CD4-positive, alpha-beta T cell (primary cell): Measurements from ENCODE around the gene WWOX. TPM values are rescaled to one million over a fixed set of nuclear protein-coding genes. Genes with fewer than 3 reads are reported as not detected.

Experiments used
- ATAC-seq: fragments of 200-7000 bp; cut with Tn5 transposase; one replicate; pipeline ENCODE4 v1.10.0; 2022; ENCODE audit warnings: mild to moderate bottlenecking; ENCODE audit not compliant: poor library complexity
- CTCF ChIA-PET: fragments of 350-600 bp; sonication (Branson Sonifier 250); formaldehyde crosslinking; loops from one replicate; lab custom pipeline; 2021; ENCODE audit warnings: antibody characterized with exemption, inconsistent platforms; lab: Charles Lee
- POLR2A ChIA-PET: fragments of 350-600 bp; sonication (Branson Sonifier 250); formaldehyde crosslinking; loops from one replicate; lab custom pipeline; 2021; ENCODE audit warnings: antibody characterized with exemption, inconsistent platforms; lab: Charles Lee
- DNase-seq, 14 experiments: peaks; one replicate each; pipeline ENCODE4 v3.0.0-alpha.2; 2013 to 2020; ENCODE audit warnings: mixed read lengths in 2 of 14
- H3K27ac ChIP-seq, 2 donors: one replicate each; pipeline versions ENCODE4 v1.5.1 to v1.7.0; 2013; ENCODE audit warnings: low read length in 2 of 2, low read depth in 1 of 2, mild to moderate bottlenecking in 1 of 2
- H3K27me3 ChIP-seq, 2 experiments: 1 replicate in 1 of 2; 2 replicates in 1 of 2; pipeline versions ENCODE4 v1.6.1 to v1.7.0; 2013; ENCODE audit warnings: low read length in 2 of 2, control low read depth in 1 of 2, mild to moderate bottlenecking in 1 of 2, moderate library complexity in 1 of 2; ENCODE audit not compliant: insufficient read depth in 2 of 2, control insufficient read depth in 1 of 2
- H3K36me3 ChIP-seq: one replicate; pipeline ENCODE4 v1.6.1; 2013; ENCODE audit warnings: low read length, control low read depth; ENCODE audit not compliant: insufficient read depth
- H3K4me1 ChIP-seq: one replicate; pipeline ENCODE4 v1.6.1; 2013; ENCODE audit warnings: low read length, control low read depth; ENCODE audit not compliant: insufficient read depth
- H3K4me3 ChIP-seq: one replicate; pipeline ENCODE4 v1.5.1; 2013; ENCODE audit warnings: mild to moderate bottlenecking, low read length, moderate library complexity
- H3K9me3 ChIP-seq, 2 experiments: 1 replicate in 1 of 2; 2 replicates in 1 of 2; pipeline versions ENCODE4 v1.6.1 to v1.7.0; 2013; ENCODE audit warnings: low read length in 2 of 2, mild to moderate bottlenecking in 2 of 2, control low read depth in 1 of 2, moderate library complexity in 1 of 2; ENCODE audit not compliant: control insufficient read depth in 1 of 2, insufficient read depth in 1 of 2
- H3K27ac Mint-ChIP-seq: one replicate; pipeline ENCODE4 v1.8.0; 2020; ENCODE audit warnings: mixed read lengths
- H3K27me3 Mint-ChIP-seq: one replicate; pipeline ENCODE4 v1.8.0; 2021; ENCODE audit warnings: mixed read lengths
- H3K36me3 Mint-ChIP-seq: one replicate; pipeline ENCODE4 v1.8.0; 2021; ENCODE audit warnings: low read depth, mixed read lengths
- H3K4me1 Mint-ChIP-seq: one replicate; pipeline ENCODE4 v1.8.0; 2021; ENCODE audit warnings: low read depth, mixed read lengths
- H3K4me3 Mint-ChIP-seq: one replicate; pipeline ENCODE4 v1.8.0; 2020; ENCODE audit warnings: mild to moderate bottlenecking, mixed read lengths
- H3K9me3 Mint-ChIP-seq: one replicate; pipeline ENCODE4 v1.8.0; 2020; ENCODE audit warnings: mixed read lengths
- intact Hi-C, 2 experiments: fragments of 100-400 bp; cut with DNase I in 1 of 2; cut with micrococcal nuclease in 1 of 2; formaldehyde crosslinking; loops; one replicate each; pipeline versions ENCODE4 v1.15.1 to v1.9.0; 2023 to 2025; cut with DNase I, micrococcal nuclease
- total RNA-seq, 174 experiments: library from RNA in 2 of 174; stranded (reverse) in 2 of 174; gene quantifications; one replicate each; pipeline ENCODE4 v1.2.3 and lab custom pipeline; 2021 to 2026
- TF ChIP-seq, protein P1 (sequence below): fragments of 200-600 bp; IDR thresholded peaks from one replicate; pipeline ENCODE4 v1.8.0; 2022; ENCODE audit warnings: antibody characterized with exemption, mild to moderate bottlenecking

Gene WWOX
- total RNA-seq, 2 experiments from 2014 or later, result 19.3 to 21.7 TPM

GRCh38 chr16:78593352-78593751 is 493.9 kb downstream of the WWOX start:
- Histone ChIP-seq H3K36me3 (no peaks in the 10 kb centered on the region), H3K9me3 (no peaks in the 10 kb centered on the region), H3K4me1 (no peaks in the 10 kb centered on the region), H3K27me3 (no peaks in the 10 kb centered on the region), H3K27ac (no peak overlapping the region), H3K4me3 (no peak overlapping the region)
- POLR2A ChIA-PET, result no interaction called here
- no peaks in the 10 kb centered on the region for H3K36me3 Mint-ChIP-seq
- no peak overlapping the region for H3K4me3 Mint-ChIP-seq
- intact Hi-C loops, result no loop called here
- H3K4me1 Mint-ChIP-seq, result no peaks in the 10 kb centered on the region
- no peaks in the 10 kb centered on the region for H3K27me3 Mint-ChIP-seq
- TF ChIP-seq, protein P1, sequence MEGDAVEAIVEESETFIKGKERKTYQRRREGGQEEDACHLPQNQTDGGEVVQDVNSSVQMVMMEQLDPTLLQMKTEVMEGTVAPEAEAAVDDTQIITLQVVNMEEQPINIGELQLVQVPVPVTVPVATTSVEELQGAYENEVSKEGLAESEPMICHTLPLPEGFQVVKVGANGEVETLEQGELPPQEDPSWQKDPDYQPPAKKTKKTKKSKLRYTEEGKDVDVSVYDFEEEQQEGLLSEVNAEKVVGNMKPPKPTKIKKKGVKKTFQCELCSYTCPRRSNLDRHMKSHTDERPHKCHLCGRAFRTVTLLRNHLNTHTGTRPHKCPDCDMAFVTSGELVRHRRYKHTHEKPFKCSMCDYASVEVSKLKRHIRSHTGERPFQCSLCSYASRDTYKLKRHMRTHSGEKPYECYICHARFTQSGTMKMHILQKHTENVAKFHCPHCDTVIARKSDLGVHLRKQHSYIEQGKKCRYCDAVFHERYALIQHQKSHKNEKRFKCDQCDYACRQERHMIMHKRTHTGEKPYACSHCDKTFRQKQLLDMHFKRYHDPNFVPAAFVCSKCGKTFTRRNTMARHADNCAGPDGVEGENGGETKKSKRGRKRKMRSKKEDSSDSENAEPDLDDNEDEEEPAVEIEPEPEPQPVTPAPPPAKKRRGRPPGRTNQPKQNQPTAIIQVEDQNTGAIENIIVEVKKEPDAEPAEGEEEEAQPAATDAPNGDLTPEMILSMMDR, result no peak
- ATAC-seq, result no peak
- CTCF ChIA-PET, result no interaction called here
- no peak overlapping the region for H3K27ac Mint-ChIP-seq
- no peaks in the 10 kb centered on the region for H3K9me3 Mint-ChIP-seq
- no peak for DNase-seq

- H3K4me1 ChIP-seq, result no peaks in the 10 kb centered on the region
- Mint-ChIP-seq H3K4me1 (no peaks in the 10 kb centered on the region), H3K4me3 (no peak overlapping the region), H3K27ac (no peak overlapping the region), H3K9me3 (no peaks in the 10 kb centered on the region), H3K27me3 (no peaks in the 10 kb centered on the region), H3K36me3 (no peaks in the 10 kb centered on the region)
- H3K9me3 ChIP-seq, result no peaks in the 10 kb centered on the region
- ChIA-PET CTCF (no interaction called here), POLR2A (no interaction called here)
- H3K36me3 ChIP-seq, result no peaks in the 10 kb centered on the region
- TF ChIP-seq, protein P1, result no peak
- no peak overlapping the region for H3K27ac ChIP-seq
- no peaks in the 10 kb centered on the region for H3K27me3 ChIP-seq
- DNase-seq (no peak), ATAC-seq (no peak)
- intact Hi-C loops, result no loop called here
- H3K4me3 ChIP-seq, result no peak overlapping the region
These were observed 494.7 kb downstream of the WWOX start for GRCh38 chr16:78594191-78594590.

DNA sequence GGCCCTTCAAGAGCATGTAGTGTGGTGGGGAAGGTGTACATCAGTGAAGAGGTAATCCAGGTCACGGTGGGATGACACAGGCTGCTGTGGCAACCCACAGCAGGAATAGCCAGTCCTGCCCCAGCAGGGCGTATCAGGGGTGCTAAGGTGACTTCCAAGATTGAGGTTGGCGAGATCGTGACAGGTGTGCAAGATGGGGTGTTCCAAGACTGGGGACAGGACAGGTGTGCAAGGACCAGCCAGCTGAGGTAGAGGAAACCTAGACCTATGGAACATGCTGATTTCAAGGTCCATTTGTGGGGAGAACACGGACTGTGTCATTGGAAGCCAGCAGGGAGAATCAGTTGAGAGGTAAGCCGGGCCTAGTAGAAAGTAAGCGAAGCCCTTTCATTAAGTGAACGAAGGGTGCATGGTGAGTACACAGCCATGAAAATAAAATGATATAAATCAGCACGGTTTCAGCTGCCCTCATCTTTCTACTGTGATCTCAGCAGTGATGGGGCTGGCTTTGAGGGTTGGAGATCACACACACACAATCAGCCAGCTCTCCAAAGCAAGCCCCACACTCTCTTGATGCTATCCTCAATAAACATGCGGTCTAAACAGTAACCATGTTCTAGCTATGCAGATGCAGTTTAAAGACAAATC is 497.0 kb downstream of the WWOX start:
- Histone ChIP-seq H3K36me3 (no peaks in the 10 kb centered on the region), H3K4me1 (no peaks in the 10 kb centered on the region), H3K27me3 (no peaks in the 10 kb centered on the region), H3K27ac (no peak overlapping the region), H3K4me3 (no peak overlapping the region), H3K9me3 (no peaks in the 10 kb centered on the region)
- H3K27ac Mint-ChIP-seq, result no peak overlapping the region
- H3K4me1 Mint-ChIP-seq, result no peaks in the 10 kb centered on the region
- no peak for ATAC-seq
- H3K27me3 Mint-ChIP-seq, result no peaks in the 10 kb centered on the region
- H3K9me3 Mint-ChIP-seq, result no peaks in the 10 kb centered on the region
- no peak overlapping the region for H3K4me3 Mint-ChIP-seq
- DNase-seq, result no peak
- intact Hi-C loops, result no loop called here
- TF ChIP-seq, protein P1, result no peak
- ChIA-PET POLR2A (no interaction called here), CTCF (no interaction called here)
- H3K36me3 Mint-ChIP-seq, result no peaks in the 10 kb centered on the region
